Stromal cell of bone marrow (primary cell): ENCODE data around the gene GAREM1.

Experiments used
- DNase-seq: peaks from one replicate; pipeline ENCODE4 v3.0.0-alpha.2; 2012; ENCODE audit warnings: low read depth

Gene GAREM1

DNA sequence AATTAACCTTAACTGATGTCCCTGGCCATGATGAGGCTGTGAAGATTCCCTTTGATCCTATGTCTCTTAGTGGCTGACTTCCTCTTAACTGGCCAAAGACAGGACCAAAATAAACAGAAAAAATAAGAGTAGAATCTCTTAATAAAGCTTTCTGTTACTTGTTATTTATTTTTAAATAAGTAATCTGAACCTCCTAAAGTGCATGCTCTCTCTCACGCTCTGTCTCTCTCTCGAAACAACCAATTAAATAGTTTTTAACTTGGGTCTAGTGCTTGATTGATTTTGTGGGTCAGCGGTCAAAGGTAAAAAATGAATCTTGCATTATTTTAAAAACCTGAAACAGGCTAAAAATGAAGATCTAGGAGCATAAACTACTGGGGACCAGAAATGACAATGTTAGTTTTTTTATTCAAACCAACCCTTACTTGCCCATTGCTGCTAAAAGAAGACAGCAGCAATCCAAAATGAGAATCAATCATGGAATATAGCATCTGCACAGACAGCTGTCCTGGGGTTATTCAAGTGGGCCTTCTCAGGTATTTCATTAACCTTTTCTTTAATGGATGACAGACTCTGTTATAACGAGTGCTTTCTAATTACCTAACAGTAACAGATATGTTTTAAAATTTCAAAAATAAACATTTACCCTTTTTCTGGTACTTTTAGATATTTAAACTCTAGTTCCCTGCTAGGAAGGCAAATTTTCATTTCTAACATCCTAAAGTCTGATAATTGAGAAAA lies 11.2 kb downstream of the GAREM1 start:
- DNase-seq, result no peak

DNA sequence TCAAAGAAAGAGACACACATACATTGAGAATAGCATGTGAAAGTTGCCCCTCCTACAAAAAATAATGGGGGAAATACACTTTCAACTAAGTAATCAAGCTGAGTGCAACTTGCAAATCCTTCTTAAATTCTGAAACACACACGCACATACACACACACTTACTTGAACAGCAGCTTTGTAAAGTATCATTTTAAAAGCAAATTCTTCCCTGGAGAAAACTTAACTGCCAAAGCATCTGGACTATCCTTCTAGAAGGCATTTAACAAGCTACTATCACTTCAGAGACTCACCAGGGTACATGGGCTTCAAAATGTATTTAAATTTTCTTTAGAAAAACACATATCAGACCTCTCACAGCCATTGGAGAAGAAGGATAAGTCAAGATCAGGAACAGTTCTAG lies 15.3 kb downstream of the GAREM1 start:
- no peak for DNase-seq

DNA sequence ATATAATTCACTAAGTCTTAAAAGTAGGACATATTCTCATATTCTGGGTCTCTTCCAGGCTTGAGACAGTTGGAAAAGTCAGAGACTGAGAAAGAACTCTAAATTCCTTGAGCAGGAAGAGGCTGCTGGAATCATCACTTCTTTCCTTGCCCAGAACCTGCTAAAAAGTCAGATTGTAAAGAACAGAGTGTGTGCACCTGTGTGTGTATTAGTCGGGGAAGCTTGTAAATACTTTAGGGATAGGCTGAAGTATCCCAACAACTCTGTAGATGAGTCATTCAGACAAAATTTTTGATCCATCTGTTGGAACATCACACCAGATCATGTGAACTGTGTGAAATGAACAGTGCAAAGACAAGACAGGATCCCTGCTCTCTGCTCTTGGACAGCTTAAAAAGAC lies 16.1 kb downstream of the GAREM1 start:
- no peak for DNase-seq

DNA sequence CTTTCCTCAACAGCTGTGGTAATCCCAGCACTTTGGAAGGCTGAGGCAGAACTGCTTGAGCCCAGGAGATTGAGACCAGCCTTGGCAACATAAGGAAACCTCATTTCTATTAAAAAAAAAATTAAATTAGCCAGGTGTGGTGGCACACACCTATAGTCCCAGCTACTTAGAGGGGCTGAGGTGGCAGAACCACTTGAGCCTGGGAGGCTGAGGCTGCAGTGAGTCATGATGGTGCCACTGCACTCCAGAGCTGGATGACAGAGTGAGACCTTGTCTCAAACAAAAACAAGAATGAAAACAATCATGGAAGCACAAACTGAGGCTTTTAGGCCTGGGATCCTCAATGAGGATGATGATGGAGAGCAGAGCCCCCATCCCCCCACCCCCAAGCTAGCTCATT lies 19.8 kb downstream of the GAREM1 start:
- DNase-seq, result no peak

DNA sequence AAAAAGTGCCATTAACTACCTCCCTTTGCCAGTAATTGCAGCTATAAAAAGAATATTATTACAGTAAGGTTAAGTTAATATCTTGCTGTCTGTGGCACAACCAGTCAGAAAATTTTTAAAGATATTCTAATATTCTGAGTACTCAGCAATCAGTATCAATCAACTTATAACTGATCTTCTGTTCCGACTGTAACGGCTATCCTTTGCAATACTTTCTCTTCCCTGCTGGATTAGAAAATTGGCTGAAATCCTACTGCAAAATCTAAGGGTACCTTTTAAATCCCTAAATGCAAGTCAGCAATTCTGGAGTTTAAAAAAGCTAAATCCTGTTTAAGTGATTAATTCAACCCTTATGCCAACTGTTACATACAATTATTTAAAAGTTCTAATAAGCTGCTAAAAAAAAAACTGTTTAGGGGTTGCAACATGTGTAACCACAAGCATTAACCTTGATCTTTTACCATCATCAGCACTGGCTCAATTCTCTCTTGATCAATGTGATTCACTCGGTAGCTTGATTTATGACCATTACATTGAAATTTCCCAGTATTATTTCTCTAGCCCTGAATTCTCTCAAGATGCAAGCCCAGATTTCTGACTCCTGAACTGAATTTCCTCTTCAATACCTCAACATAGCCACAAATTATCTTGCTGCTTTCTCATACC lies 20.5 kb downstream of the GAREM1 start:
- DNase-seq, result no peak

DNA sequence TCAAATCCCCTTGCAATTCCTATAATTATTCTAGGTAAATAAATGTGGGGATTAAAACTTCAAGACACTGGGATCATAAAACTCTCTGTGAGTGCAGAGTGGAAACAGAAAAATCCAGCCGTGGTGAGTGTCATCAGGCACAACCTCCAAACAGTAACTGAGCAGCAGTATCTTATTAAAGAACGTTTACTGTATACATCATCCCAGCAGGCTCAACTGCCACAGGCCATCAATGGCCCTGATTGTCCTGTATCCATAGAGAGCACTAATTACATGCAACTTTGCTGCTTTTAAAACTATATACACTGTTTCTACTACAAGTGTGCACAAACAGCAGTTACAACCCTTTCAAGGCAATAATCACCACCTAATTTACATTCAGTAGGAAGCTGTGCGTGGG lies 23.9 kb downstream of the GAREM1 start:
- DNase-seq, result no peak

DNA sequence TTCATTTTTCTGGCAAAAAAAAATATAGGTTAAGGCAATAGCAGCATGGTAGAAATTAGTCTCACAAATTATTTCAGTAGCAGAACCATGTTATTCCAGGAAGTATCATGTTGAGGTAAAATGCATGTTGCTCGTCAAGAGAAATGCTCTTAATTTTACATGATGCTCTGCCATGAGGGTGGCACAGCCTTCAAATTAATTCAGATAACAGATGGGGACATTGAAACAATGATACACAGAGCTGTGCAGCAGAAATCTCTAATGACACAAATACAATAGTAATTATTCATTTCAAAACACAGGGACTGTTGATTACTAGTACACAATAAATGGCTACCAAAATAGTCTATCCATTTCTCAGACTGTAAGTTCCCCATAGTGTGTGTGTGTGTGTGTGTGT lies 24.8 kb downstream of the GAREM1 start:
- DNase-seq, result no peak

DNA sequence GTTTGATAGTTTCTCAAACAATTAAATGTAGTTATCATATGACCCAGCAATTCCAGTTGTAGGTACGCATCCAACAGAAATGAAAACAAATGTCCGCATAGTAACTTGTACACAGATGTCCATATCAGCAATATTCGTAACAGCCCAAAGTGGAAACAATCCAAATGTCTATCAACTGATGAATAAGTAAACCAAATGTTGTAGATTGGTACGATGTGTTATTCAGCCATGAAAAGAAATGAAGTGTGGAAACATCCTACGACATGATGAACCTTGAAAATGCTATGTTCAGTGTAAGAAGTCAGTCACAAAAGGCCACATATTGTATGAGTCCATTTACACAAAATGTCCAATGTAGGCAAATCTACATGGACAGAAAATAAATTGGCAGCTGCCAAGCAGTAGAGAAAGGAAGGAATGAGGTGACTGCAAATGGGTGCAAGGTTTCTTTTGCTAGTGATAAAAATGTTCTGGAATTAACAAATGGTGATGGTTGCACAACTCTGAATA lies 26.9 kb downstream of the GAREM1 start:
- DNase-seq, result no peak

DNA sequence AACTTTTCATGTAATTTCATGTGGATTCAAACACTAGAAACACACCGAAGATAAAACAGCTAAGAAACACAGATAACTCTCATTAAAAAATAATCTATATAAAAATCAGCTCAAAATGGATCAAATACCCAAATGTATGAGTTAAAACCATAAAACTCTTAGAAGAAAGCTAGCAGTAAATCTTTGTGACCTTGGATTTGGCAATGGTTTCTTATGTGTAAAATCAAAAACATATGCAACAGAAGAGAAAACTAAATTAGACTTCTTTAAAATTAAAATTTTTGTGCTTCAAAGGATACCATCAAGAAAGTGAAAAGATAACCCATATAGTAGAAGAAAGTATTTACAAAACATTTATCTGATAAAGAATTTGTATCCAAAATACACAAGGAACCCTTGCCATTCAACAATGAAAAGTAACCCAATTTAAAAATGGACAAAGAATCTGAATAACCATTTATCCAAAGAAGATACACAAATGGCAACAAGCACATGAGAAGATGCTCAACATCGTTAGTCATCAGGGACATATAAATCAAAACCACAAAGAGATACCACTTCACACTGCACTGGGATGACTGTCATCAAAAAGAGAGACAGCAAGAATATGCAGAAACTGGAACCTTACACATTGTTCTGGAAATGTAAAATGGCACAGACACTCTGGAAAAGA lies 27.5 kb downstream of the GAREM1 start:
- no peak for DNase-seq

DNA sequence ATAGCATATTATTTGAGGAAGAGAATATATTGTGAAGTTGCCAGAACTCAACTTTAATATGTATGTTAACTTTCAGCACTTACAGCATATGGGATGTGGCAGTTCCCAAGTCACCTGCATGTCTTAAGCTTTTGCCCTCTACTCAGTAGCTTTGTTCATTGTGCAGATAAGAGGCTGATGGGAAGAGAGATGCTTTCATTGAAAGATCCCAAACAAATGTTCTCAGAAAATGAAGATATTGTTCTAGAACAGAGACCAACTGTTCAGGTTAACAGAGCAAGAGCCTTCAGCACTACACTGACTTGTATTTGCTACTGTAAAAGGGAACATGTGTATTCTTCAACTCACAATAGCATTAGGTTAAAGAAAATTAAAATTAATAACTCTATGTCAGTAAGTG lies 28.1 kb downstream of the GAREM1 start:
- no peak for DNase-seq

DNA sequence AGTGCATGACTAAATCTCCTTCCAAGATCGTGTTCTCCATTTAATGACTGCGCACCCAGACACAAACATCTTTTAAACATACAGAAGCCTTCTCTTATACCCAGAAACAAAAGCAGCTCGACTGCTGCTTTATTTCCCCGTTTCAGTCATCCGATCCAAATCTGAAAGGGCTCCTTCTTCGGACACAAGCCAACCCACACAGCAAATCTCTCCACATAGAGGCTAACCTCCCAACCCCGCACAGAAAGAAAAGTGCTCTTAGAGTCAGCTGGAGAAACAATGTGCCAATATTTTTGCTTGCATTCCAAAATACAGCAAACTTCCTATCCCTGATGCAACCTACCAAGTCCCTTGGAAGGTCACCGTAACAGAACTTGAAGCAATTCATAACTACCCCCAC lies 29.1 kb downstream of the GAREM1 start:
- peak; percentile 30 for DNase-seq

DNA sequence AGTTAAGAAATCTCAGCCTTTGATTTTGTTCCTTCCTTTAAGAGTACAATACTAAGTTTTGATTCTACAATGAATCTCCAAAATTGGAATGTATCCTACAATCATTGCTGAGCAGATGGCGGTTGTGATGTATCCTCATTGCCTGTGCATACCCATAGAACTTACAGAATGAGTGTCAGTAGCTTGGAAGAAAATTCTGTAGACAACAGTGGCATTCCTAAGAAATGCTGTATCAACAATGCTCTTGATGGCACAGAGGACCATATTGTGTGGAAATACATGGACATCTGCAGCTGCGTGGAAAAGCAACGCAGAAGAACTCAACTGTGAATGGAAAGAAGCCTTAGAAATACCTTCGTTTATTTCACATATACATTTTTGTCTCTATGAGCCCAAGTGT lies 30.2 kb downstream of the GAREM1 start:
- no peak for DNase-seq

DNA sequence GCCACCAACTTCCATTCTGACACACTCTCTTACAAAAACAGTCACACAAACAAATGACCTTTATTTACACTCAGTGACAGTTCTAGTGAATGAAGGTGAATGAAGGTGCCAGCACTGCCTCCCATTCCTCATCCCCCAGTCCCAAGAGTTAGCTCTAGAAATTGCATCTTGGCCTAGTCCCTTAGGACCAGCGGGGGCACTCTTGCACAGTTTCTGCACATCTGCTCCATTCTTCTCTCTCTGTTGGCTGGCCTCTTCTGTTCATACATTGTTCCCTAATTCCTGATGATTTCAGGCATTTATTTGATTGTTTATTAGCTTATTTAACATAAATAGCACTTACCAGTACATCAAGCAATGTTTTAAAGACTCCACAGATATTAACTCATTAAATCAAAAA lies 30.9 kb downstream of the GAREM1 start:
- no peak for DNase-seq

DNA sequence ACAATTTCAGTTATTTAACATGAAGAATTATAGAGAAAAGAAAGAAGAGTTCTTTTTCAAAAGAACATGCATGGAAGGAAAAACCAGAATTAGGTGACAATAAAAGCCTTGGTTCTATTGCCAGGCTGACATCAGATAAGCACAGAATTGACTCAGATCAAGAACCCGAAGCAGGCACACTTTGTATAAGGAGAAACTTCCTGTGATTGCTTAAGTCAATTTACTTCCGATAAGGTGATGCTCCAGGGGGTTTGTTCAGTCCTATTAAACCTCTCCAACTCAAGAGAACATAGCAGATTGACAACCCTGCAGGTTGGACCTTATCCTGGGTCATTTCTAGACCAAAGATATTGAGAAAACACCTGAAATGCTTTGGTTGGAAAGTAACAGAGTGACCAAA lies 31.4 kb downstream of the GAREM1 start:
- DNase-seq, result no peak

DNA sequence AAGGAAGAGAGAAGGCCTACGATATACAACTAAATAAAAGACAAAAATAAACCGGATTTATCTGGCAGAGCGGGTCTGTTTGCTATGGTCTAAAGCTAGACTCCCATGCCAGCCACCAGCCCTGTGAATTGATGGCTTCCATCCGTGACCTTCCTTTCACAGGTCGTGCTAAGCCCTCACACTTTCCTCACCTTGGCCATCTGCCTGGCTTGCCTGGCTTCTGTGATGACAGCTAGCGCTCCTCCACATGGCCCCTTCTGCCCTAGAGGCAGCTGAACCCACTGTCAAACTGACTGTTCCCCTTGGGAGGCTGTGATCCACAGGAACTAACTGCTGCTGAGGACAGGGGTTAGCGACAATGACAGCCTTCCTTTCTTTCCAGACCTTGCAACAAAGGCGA lies 32.5 kb downstream of the GAREM1 start:
- DNase-seq, result no peak

DNA sequence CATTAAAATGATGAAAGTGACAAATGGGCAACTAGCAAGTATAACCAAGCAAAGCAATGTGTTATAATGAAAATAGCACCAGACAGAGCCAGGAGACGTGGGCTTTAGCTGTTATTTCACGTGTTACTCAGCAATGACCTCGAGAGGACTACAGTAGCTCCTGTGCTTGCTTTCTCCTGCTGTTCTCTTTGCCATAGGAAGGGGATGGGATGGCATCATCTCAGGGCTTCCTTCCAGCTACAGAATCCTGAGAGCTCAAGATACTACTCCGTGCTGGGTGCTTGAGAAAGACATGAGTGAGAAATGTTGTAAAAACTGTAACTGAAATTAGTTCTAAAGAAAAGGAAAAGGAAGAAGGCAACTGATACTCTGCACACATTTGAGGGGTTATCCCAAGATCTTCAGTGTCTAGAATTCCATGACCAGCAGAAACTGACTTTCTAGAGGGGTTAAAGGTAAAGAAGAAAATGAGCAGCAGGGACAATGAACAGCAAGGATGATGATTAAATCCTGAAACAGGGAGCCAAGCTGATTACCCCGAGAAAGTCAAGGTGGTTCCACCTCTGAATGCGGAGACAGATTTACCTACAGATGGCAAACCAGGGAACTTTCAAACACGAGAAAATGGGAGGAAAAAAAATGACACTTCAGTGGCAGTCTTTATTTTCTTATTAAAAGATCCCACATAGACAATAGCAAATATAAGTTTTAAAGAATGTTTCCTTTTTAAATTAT lies 33.4 kb downstream of the GAREM1 start:
- DNase-seq, result no peak

DNA sequence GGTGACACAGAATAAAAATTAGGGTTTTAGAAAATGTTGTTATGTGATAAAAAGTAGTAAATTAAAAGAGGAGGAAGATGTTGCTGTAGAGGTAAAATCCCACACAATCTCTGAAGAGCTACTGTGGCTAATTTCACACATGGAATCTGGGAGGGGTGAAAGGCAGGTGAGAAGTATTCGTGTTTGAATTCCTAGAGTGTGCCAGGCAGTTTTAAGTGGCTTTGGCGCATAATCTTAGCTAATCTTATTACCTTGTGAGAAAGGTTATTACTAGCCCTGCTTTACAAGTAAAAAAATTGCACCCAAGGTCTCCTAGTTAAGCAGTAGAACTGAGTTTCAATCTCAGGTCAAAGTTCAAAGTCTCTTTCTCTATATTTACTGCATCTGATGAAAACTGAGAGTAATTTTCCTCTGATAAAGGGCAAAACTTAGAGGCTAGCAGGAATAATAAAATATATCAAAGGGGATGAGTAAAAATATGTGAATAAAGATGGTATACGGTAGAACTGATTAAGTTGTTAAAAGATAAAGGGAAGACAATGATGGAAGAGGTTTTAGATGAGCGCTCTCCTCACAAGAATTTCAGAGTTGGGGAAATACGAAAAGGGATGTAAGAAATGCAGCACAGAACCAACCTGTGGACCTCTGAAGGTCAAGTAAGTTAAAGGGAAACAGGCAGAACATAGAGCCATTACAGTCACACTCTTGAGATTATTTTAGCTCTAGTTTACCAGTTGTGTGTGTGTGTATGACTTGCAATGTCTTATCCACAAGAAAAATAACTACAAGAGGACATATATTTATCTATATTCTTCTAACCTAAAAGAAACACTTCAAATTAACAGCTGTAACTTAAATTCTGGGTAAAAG lies 34.8 kb downstream of the GAREM1 start:
- DNase-seq, result no peak

DNA sequence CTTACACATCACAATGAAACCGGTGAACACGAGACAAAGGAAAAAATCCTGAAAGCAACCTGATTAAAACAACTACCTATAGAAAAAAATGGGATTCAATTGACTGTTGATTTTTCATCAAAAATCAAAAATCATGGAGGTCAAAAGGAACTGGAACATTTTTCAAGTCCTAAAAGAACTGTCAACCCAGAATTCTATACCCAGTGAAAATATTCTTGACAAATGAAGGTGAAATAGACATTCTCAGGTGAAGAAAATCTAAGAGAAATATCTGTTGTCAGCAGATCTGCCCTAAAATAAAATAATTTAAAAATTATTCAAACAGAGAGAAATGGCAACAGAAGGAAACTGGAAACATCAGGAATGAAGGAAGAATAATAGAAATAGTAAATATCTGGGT lies 38.9 kb downstream of the GAREM1 start:
- DNase-seq, result no peak

DNA sequence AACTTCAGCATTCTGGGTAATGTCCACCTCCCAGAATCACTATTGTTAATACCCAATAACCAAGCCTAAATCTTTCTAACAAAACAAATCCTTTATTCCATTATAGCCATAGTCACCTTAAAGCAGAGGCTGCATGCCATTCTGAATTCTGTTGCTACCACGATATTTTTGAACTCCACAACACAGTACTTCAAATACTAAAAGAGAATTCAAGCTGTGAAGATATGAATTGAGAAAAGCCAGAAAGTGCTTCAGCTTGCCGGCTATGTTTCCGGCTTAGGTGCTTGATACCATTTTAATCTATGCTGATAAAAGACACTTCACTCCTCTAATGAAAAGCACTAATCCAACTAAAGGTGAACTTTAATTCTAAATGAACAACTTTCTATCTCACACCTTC lies 41.3 kb downstream of the GAREM1 start:
- no peak for DNase-seq

DNA sequence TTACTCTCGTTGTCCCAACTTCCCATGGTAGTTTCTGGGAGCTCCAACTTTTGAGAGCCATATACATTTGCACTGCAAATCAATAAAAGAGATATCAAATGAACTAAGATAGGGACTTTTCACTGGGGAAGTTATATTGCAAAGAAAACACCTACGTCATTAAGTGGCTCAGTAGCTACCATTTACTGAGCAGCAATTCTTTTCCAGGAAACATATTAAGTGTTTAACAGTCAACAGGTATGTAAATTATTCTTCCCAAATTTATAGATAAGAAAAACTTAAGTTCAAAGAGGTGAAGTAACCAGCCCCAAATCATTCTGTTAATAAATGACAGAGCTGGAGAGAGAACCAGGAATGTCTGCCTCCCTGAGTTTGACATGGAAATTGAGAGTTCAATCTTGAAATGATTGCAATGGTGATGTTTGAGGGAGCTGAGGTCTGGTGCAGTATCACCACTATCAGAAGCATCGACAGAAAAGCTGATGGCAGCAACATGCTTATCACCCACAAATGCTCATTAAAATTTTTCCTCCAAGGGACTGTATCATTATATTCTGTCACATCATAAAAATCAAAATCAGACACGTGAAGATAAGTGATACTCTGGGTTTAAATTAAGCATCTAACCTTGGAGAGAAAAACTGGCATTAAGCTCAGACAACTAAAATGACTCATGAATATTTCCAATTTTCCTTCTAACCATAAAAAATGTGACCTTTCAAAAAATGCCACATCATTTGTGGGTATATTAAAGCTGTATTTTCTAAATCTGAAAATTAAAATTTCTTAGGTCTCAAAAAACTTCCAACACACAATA lies 43.4 kb downstream of the GAREM1 start:
- DNase-seq, result peak; percentile 8

DNA sequence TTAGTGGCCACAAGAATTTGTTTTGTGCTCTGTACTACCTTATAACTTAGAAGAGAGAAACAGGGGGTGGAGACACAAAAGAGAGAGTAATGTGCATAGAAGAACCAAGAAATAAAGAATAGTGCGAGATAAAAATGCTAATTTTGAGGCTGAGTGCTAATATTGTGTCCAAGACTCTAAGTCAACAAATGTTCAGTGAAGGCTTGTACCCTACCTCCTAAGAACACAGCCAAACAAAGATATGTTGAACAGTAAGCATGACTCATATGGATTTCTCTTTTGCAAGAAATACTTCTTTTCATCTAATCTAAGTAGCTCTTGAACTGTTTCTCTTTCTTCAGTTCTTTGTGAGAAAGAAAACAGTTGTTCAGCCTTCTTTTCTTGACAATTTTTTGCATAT lies 45.2 kb downstream of the GAREM1 start:
- peak; percentile 9 for DNase-seq
